ENCODE measurements around the gene CD300LF.

CD300LF gene

GRCh38 chr17:74687886-74688285 is 24.8 kb downstream of the CD300LF start:
- no peak for DNase-seq (ENCODE audit: low spot score)
- no peak for TF ChIP-seq CTCF (IDR thresholded peaks at IDR 0.05; ENCODE audit: extremely low read depth, insufficient read depth, missing control alignments)
- in situ Hi-C loops (cut with MboI; ENCODE audit: low pct_unique_long_range_greater_than_20kb, low sequenced_read_pairs, unreplicated experiment) = no loop called here

- no peak for DNase-seq (ENCODE audit: low spot score)
- in situ Hi-C loops (cut with MboI; ENCODE audit: low pct_unique_long_range_greater_than_20kb, low sequenced_read_pairs, unreplicated experiment) = no loop called here
- TF ChIP-seq CTCF (IDR thresholded peaks at IDR 0.05; ENCODE audit: extremely low read depth, insufficient read depth, missing control alignments) = no peak
These were observed 26.0 kb downstream of the CD300LF start for GRCh38 chr17:74686761-74687160.

- in situ Hi-C loops (cut with MboI; ENCODE audit: low pct_unique_long_range_greater_than_20kb, low sequenced_read_pairs, unreplicated experiment) = no loop called here
- no peak for TF ChIP-seq CTCF (IDR thresholded peaks at IDR 0.05; ENCODE audit: extremely low read depth, insufficient read depth, missing control alignments)
- DNase-seq (ENCODE audit: low spot score) = no peak
These were observed 30.1 kb downstream of the CD300LF start for GRCh38 chr17:74682471-74683190.

- in situ Hi-C loops (cut with MboI; ENCODE audit: low pct_unique_long_range_greater_than_20kb, low sequenced_read_pairs, unreplicated experiment) = no loop called here
- TF ChIP-seq CTCF (IDR thresholded peaks at IDR 0.05; ENCODE audit: extremely low read depth, insufficient read depth, missing control alignments) = no peak
- no peak for DNase-seq (ENCODE audit: low spot score)
These were observed 30.7 kb downstream of the CD300LF start for GRCh38 chr17:74682028-74682427.

- no peak for TF ChIP-seq CTCF (IDR thresholded peaks at IDR 0.05; ENCODE audit: extremely low read depth, insufficient read depth, missing control alignments)
- no peak for DNase-seq (ENCODE audit: low spot score)
- in situ Hi-C loops (cut with MboI; ENCODE audit: low pct_unique_long_range_greater_than_20kb, low sequenced_read_pairs, unreplicated experiment) = no loop called here
These were observed 31.8 kb downstream of the CD300LF start for GRCh38 chr17:74680941-74681340.

GRCh38 chr17:74680213-74680612 is 32.5 kb downstream of the CD300LF start:
- DNase-seq (ENCODE audit: low spot score) = no peak
- TF ChIP-seq CTCF (IDR thresholded peaks at IDR 0.05; ENCODE audit: extremely low read depth, insufficient read depth, missing control alignments) = no peak
- in situ Hi-C loops (cut with MboI; ENCODE audit: low pct_unique_long_range_greater_than_20kb, low sequenced_read_pairs, unreplicated experiment) = no loop called here
